SJSA1 (cell line): ENCODE measurements around the gene PTPRC. TPM values are rescaled to one million over a fixed set of nuclear protein-coding genes. Genes with fewer than 3 reads are reported as not detected.

Experiments
- DNase-seq, 2 experiments: peaks; one replicate each; pipeline ENCODE4 v3.0.0-alpha.2; 2015 to 2020; ENCODE audit warnings: low spot score in 2 of 2, low read depth in 1 of 2
- H3K27ac ChIP-seq: fragments of 250-450 bp; sonication (Bioruptor Pico); 2 replicates; pipeline ENCODE4 v1.5.1; 2020; ENCODE audit warnings: mild to moderate bottlenecking, moderate library complexity
- H3K27me3 ChIP-seq: fragments of 250-450 bp; sonication (Bioruptor Pico); replicated peaks from 2 replicates; pipeline ENCODE4 v1.5.1; 2020; ENCODE audit warnings: mild to moderate bottlenecking, moderate library complexity
- H3K36me3 ChIP-seq: fragments of 250-450 bp; sonication (Bioruptor Pico); 2 replicates; pipeline ENCODE4 v1.5.1; 2020; ENCODE audit warnings: mild to moderate bottlenecking
- H3K4me1 ChIP-seq: fragments of 250-450 bp; sonication (Bioruptor Pico); replicated peaks from 2 replicates; pipeline ENCODE4 v1.6.1; 2021; ENCODE audit warnings: mild to moderate bottlenecking
- H3K4me3 ChIP-seq: fragments of 250-450 bp; sonication (Bioruptor Pico); 2 replicates; pipeline ENCODE4 v1.5.1; 2020; ENCODE audit warnings: mild to moderate bottlenecking
- H3K9me3 ChIP-seq: fragments of 250-450 bp; sonication (Bioruptor Pico); replicated peaks from 2 replicates; pipeline ENCODE4 v1.5.1; 2020; ENCODE audit warnings: mild to moderate bottlenecking
- total RNA-seq: library from RNA; depleted of rRNA; stranded (reverse); fragments of >200 nt; shearing (Covaris generic); gene quantifications from 2 replicates; pipeline ENCODE4 v1.2.3, GENCODE V29; 2014; rRNA removed

The PTPRC gene
- total RNA-seq, 1 experiment from 2014 or later: not detected

DNA sequence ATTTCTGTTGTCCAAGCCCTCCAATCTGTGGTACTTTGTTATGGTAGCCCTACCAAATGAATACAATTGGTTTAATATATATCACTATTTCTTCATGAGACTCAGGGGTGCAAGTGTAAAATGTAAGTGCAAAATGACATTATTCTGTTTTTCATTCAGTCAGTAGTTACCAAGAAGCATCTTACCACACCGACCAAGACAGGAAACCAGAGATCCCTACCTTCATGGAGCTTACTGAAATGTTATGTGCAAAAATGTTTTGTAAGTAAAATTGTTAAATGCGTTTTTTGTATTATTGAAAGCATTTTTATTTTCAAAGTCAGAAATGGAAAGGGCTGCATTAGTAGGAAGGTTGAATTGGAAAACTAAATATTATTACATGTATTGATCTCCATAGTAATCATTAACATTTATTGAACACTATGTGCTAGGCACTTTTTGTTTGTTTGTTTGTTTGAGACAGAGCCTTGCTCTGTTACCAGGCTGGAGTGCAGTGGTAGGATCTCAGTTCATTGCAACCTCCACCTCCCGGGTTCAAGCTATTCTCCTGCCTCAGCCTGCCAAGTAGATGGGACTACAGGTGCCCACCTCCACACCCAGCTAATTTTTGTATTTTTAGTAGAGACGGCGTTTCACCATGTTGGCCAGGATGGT lies 166.8 kb downstream of the PTPRC start:
- H3K36me3 ChIP-seq: no peaks in the 10 kb centered on the region
- no peaks in the 10 kb centered on the region for H3K9me3 ChIP-seq
- no peaks in the 10 kb centered on the region for H3K27me3 ChIP-seq

DNA sequence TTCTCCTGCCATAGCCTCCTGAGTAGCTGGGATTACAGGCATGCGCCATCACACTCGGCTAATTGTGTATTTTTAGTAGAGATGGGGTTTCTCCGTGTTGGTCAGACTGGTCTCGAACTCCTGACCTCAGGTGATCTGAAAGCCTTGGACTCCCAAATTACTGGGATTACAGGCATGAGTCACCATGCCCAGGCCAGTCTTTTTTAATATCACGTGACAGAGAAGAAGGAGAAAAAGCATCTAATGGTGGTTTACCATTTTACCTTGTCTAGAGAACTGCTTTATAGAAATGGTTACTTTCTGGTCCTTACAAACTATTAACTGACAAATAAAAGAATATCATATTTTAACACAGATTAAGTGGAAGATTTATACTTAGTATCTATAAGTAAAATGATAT lies 168.0 kb downstream of the PTPRC start:
- no peaks in the 10 kb centered on the region for H3K4me1 ChIP-seq
- no peak for DNase-seq
- no peaks in the 10 kb centered on the region for H3K9me3 ChIP-seq
- H3K36me3 ChIP-seq: no peaks in the 10 kb centered on the region
- H3K4me3 ChIP-seq: no peak overlapping the region
- H3K27ac ChIP-seq: no peak overlapping the region
- H3K27me3 ChIP-seq: no peaks in the 10 kb centered on the region

More for the DNA sequence above, 166.8 kb downstream of the PTPRC start:
- Histone ChIP-seq H3K4me1 (no peaks in the 10 kb centered on the region), H3K4me3 (no peak overlapping the region), H3K27ac (no peak overlapping the region)
- DNase-seq: no peak

Other genes starting within 250 kb of the PTPRC start
- gene ATP6V1G3, start 98.4 kb upstream of the PTPRC start, total RNA-seq: not detected in 2 replicates